ENCODE data around the gene ETV1.

The ETV1 gene

DNA sequence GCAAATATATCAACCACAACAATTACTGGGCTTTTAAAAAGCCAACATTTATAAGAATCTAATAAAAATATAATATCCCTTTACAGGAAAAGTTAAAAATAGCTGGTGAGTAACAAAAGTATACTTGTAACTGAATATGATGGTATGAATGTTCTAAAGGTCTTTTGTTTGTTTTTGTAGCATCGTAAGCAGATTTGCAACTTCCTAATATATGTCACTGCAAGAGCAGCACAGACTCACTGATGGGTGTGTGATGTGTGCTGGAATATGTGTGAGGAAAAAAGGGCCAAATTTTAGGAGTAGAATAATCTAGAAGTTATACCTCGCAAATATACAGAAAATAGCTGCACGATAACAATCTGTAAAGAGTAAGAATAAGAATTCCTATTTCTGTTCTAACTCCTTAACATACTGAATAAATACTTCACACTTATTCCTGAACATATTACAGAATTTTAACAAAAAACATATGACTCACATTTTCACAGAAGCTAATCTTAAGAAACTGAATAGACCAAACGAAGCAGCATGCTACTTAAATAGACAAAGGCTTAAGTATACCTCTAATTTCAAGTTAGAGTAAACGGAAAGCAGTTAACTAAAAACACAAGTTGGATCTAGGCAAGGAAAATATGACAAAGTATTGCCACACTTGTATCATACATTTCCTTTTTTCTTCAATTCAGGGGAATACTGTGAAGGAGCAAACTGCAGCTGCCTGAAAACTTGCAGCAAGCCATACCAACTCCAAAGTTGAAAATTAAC is 9.6 kb downstream of the ETV1 start:
- peaks cover 4% of the 10 kb centered on the region for H3K27me3 Mint-ChIP-seq
- H3K9me3 Mint-ChIP-seq, result no peaks in the 10 kb centered on the region
- H3K4me3 Mint-ChIP-seq, result no peak overlapping the region
- no peaks in the 10 kb centered on the region for H3K36me3 Mint-ChIP-seq (ENCODE audit: low read depth)
- DNase-seq, result no peak
- H3K27ac Mint-ChIP-seq, result no peak overlapping the region
- peaks cover 6% of the 10 kb centered on the region for H3K4me1 Mint-ChIP-seq (ENCODE audit: low read depth)

DNA sequence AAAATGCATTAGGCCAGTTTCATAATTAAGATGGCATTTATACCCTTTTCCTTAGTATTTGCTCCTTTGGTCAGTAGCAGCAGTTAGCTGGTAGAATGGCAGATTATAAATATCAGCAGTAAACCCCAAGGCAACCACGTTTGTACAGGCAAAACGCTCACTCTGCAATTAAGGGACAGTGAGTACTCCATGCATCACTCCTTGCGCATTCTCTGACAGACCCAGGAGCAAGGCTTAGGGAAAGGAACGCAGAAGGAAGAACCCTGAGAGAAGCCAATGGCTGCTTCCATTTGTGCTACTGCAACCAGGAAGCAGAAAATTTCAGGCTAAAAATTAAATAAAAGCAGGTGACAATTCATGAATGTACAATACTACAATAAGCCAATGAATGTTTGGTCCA is 12.9 kb downstream of the ETV1 start:
- H3K27ac Mint-ChIP-seq, result no peak overlapping the region
- H3K4me3 Mint-ChIP-seq, result no peak overlapping the region
- no peak for DNase-seq
- peaks cover 11% of the 10 kb centered on the region for H3K27me3 Mint-ChIP-seq
- no peaks in the 10 kb centered on the region for H3K36me3 Mint-ChIP-seq (ENCODE audit: low read depth)
- no peaks in the 10 kb centered on the region for H3K9me3 Mint-ChIP-seq
- H3K4me1 Mint-ChIP-seq (ENCODE audit: low read depth), result no peaks in the 10 kb centered on the region

DNA sequence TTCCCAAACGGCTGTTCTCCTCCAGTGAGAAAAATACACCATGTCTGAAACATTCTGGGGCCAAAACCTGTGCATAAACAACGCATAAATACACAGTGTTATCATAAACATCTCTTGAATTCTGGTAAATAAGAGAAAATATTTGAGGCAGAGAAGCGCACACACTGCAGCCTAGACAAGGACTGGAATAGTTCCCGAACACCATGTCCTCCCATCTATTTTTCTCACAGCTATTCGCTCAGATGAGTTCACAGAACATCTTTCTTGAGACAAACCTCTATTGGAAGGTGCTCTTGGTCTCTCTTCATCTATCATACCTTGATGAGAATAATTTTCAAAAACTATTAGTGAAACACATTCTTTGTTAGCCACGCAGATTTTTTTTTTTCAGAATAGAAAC is 24.4 kb downstream of the ETV1 start:
- Mint-ChIP-seq H3K36me3 (ENCODE audit: low read depth) (no peaks in the 10 kb centered on the region), H3K4me1 (ENCODE audit: low read depth) (no peaks in the 10 kb centered on the region), H3K4me3 (no peak overlapping the region), H3K27ac (no peak overlapping the region), H3K9me3 (no peaks in the 10 kb centered on the region), H3K27me3 (no peaks in the 10 kb centered on the region)
- no peak for DNase-seq

DNA sequence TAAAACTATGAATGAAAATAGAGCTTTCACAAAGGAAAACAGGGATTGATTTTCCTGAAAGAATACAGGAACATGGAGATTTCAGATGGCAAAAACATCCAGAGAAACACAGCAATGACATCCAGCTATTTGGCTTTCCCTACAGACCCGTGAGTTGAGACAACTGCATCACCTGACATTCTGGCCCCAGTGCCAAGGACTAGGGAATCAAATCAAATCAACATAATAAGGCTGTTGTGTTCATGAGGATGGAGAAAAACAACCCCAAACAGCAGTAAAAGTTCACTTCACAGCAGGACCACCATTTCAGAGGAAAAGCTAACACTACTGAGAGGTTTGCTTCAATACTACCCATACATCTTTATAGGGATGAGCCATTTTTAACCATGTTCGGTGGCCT is 25.5 kb downstream of the ETV1 start:
- Mint-ChIP-seq H3K36me3 (ENCODE audit: low read depth) (no peaks in the 10 kb centered on the region), H3K4me3 (no peak overlapping the region), H3K27ac (no peak overlapping the region), H3K9me3 (no peaks in the 10 kb centered on the region), H3K4me1 (ENCODE audit: low read depth) (no peaks in the 10 kb centered on the region), H3K27me3 (no peaks in the 10 kb centered on the region)
- DNase-seq, result no peak

DNA sequence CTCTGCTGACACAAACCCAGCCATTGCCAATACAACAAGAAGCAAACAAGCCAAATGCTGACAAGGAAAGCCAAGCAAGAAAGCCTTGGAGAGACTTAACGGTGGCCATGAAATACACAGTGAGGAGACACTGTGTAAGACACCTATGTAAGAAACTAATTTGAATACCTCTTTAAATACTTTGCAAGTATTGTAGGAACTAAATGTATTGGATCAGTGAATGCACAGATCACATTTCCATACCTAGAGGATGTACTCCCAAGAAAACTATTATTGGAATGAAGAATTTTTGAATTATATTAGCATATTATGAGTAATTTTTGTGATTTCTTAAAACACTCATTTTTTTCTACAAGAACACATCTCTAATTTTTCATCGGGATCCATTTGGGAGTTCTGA is 34.0 kb downstream of the ETV1 start:
- Mint-ChIP-seq H3K9me3 (no peaks in the 10 kb centered on the region), H3K27me3 (no peaks in the 10 kb centered on the region), H3K36me3 (ENCODE audit: low read depth) (no peaks in the 10 kb centered on the region), H3K4me3 (no peak overlapping the region), H3K27ac (no peak overlapping the region), H3K4me1 (ENCODE audit: low read depth) (no peaks in the 10 kb centered on the region)
- no peak for DNase-seq

DNA sequence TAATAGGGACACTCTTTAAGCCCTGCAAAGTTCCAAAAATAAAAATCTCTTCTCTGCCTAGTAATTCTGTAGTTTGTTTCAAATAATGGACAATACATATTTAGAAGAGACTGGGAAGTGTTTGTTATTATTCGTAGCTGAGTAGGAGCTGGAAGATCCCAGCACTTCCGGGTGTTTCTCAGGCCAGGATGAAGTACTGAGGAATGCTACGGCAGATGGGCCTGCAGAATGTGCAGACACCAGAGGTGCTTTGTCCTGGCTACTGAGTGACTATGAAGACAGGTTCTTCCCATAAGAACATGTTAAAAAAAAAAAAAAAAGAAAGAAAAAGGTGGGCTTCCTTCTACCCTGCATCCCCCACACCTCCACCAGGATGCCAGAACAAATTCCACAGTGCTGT is 36.1 kb downstream of the ETV1 start:
- Mint-ChIP-seq H3K27ac (no peak overlapping the region), H3K9me3 (no peaks in the 10 kb centered on the region), H3K4me1 (ENCODE audit: low read depth) (no peaks in the 10 kb centered on the region), H3K4me3 (no peak overlapping the region), H3K27me3 (no peaks in the 10 kb centered on the region), H3K36me3 (ENCODE audit: low read depth) (no peaks in the 10 kb centered on the region)
- DNase-seq, result no peak

DNA sequence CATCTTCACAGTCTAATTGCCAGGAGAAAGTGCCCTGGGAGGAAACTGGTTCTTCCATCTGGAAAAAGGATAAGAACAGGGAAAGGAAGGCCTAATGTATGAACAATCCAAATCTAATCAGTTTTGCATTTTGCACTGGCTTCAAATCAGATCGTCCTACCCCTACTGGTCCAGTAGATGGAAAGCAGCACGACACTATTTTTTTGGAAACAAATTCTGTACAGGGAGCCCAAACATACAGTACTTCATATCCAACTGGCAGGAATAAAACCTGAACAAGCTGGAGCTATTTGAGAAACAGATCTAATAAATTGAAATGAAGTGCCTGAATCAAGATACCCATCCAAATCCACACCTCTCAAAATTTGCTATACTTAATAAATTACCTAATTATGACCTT is 36.5 kb downstream of the ETV1 start:
- H3K36me3 Mint-ChIP-seq (ENCODE audit: low read depth), result no peaks in the 10 kb centered on the region
- H3K9me3 Mint-ChIP-seq, result no peaks in the 10 kb centered on the region
- DNase-seq, result no peak
- no peak overlapping the region for H3K4me3 Mint-ChIP-seq
- H3K27ac Mint-ChIP-seq, result no peak overlapping the region
- no peaks in the 10 kb centered on the region for H3K27me3 Mint-ChIP-seq
- H3K4me1 Mint-ChIP-seq (ENCODE audit: low read depth), result no peaks in the 10 kb centered on the region

DNA sequence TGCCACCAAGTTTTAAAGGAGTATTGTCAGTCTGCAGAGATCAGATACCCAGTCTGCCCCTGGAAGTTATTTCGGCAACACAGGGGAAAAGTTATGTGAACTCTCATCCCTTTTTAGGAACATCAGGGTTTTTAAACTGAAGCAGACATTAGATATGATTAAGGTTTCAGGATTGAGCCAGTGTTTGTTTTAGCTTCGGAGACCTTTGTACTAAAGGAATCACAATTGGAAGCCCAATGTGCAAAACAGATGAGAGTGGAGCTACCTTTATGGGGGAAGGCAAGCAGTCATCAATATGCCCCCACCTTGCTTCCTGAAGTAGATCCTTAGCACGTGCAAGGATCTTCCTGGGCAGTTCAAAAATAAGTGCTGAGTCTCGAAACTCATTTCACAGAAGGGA is 39.5 kb downstream of the ETV1 start:
- DNase-seq, result no peak
- H3K4me1 Mint-ChIP-seq (ENCODE audit: low read depth), result no peaks in the 10 kb centered on the region
- no peaks in the 10 kb centered on the region for H3K36me3 Mint-ChIP-seq (ENCODE audit: low read depth)
- H3K27ac Mint-ChIP-seq, result no peak overlapping the region
- no peak overlapping the region for H3K4me3 Mint-ChIP-seq
- no peaks in the 10 kb centered on the region for H3K27me3 Mint-ChIP-seq
- peaks cover 2% of the 10 kb centered on the region for H3K9me3 Mint-ChIP-seq

DNA sequence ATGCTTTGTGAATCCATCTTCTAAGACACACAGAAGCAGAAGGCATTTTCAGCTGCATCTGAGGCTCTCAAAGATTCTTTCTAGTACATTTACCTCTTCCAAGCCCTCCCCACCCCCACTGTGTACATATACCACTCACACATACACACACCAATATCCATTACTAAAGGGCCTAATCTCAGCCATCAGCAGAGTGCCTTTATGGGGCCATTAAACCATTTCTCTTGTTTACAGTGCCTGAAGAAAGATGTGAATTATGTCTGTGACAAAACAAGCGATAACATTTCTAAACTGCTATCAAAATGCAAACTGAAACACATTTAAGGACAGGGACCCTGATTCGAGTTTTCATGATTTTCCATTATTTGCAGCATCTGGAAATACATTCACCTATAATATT is 40.0 kb downstream of the ETV1 start:
- peaks cover 2% of the 10 kb centered on the region for H3K9me3 Mint-ChIP-seq
- no peaks in the 10 kb centered on the region for H3K27me3 Mint-ChIP-seq
- no peak overlapping the region for H3K4me3 Mint-ChIP-seq
- H3K36me3 Mint-ChIP-seq (ENCODE audit: low read depth), result no peaks in the 10 kb centered on the region
- H3K27ac Mint-ChIP-seq, result no peak overlapping the region
- H3K4me1 Mint-ChIP-seq (ENCODE audit: low read depth), result no peaks in the 10 kb centered on the region
- no peak for DNase-seq

DNA sequence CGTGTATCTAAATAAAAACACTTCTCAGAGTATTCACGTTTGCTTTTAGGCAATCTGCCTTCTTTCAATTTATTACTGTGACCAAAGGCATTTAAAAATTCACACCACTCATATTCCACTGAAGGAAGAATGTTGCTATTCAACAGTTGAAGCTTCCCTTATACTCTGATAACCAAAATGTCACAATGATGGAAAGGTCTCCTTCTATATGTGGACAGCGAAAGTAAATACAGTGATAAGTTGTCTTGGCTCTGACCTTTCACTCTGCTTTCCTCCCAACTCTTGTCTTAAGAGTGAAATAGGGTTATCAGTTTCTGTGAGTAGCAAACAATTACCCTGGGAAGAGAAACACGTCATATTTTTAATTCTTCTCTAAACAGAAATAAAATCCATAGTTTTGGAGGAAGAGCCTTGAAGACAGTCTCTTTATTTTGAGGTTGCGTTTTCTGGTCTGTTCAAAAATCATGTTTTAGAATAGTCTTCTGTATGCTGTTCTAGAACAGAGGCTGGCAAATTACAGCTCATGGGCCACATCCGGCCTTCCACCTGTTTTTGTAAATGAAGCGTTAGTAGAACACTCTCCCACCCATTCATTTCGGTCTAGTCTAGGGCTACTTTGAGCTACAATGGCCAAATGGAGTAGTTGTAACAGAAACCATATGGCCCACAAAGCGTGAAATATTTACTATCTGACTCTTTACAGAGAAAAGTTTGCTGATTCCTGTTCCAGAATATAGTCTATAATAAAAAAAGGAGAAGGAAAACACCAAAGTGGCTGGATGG is 41.3 kb downstream of the ETV1 start:
- DNase-seq, result no peak
- no peaks in the 10 kb centered on the region for H3K36me3 Mint-ChIP-seq (ENCODE audit: low read depth)
- H3K9me3 Mint-ChIP-seq, result peaks cover 2% of the 10 kb centered on the region
- no peak overlapping the region for H3K4me3 Mint-ChIP-seq
- H3K4me1 Mint-ChIP-seq (ENCODE audit: low read depth), result no peaks in the 10 kb centered on the region
- H3K27me3 Mint-ChIP-seq, result no peaks in the 10 kb centered on the region
- H3K27ac Mint-ChIP-seq, result no peak overlapping the region

DNA sequence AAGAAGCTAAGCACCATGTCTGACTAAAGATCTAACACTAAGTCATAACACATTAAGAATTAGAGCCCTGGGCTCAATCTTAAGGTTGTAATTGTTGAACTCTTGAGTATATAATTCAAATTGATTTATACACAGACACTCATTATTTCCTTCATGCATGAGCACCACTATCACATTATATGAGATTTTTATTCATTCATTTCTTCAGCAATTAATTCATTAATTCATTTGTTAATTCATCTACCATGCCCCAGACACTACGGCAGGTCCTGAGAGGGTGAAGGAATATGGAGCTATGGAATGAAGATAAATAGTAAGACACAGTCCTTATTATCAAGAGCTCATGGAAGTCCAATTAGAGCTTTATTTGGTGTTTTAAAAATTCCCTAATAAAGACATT is 41.9 kb downstream of the ETV1 start:
- H3K4me3 Mint-ChIP-seq, result no peak overlapping the region
- H3K27ac Mint-ChIP-seq, result no peak overlapping the region
- H3K4me1 Mint-ChIP-seq (ENCODE audit: low read depth), result no peaks in the 10 kb centered on the region
- no peaks in the 10 kb centered on the region for H3K27me3 Mint-ChIP-seq
- H3K36me3 Mint-ChIP-seq (ENCODE audit: low read depth), result no peaks in the 10 kb centered on the region
- no peak for DNase-seq
- peaks cover 2% of the 10 kb centered on the region for H3K9me3 Mint-ChIP-seq

DNA sequence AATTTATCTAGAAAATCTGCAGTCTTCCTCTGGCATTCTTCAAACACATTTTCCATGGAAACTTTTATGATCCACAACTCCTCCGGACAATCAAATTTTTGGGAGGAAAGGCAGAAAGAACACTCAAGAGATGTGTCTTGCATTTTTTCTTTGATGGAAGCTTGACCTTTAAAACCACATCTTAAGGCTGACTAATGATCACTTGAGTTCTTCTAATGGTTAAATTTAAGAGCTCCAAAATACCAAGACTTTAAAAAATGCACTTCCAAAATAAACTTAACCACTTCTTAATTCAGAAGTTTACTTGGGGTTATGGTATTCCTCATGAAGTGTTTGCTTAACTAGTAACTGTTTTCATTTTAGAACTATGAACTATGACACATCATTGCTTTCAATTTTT is 43.3 kb downstream of the ETV1 start:
- H3K27me3 Mint-ChIP-seq, result no peaks in the 10 kb centered on the region
- no peaks in the 10 kb centered on the region for H3K4me1 Mint-ChIP-seq (ENCODE audit: low read depth)
- H3K36me3 Mint-ChIP-seq (ENCODE audit: low read depth), result no peaks in the 10 kb centered on the region
- no peak overlapping the region for H3K27ac Mint-ChIP-seq
- H3K9me3 Mint-ChIP-seq, result peaks cover 2% of the 10 kb centered on the region
- DNase-seq, result no peak
- H3K4me3 Mint-ChIP-seq, result no peak overlapping the region

DNA sequence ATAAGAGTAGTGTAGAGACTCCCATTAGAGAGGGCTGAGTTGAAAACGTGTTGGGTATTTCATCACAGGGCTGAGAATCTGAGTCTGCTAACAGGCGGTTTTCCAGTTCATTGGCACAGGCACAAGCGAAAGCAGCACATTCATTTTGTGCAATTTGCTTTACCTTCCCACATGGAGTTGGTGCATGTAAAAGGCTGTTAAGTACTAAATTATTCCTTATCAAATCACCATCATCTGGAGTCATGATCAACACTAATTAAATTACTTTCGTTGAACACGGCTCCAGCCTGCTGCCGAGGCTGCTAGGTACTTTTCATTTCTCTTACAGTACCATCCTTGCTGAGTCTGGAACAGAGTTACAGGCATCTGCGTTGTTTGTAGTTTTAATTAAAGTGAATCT is 43.8 kb downstream of the ETV1 start:
- peaks cover 2% of the 10 kb centered on the region for H3K9me3 Mint-ChIP-seq
- no peaks in the 10 kb centered on the region for H3K27me3 Mint-ChIP-seq
- no peak overlapping the region for H3K27ac Mint-ChIP-seq
- H3K36me3 Mint-ChIP-seq (ENCODE audit: low read depth), result no peaks in the 10 kb centered on the region
- no peaks in the 10 kb centered on the region for H3K4me1 Mint-ChIP-seq (ENCODE audit: low read depth)
- DNase-seq, result no peak
- H3K4me3 Mint-ChIP-seq, result no peak overlapping the region

DNA sequence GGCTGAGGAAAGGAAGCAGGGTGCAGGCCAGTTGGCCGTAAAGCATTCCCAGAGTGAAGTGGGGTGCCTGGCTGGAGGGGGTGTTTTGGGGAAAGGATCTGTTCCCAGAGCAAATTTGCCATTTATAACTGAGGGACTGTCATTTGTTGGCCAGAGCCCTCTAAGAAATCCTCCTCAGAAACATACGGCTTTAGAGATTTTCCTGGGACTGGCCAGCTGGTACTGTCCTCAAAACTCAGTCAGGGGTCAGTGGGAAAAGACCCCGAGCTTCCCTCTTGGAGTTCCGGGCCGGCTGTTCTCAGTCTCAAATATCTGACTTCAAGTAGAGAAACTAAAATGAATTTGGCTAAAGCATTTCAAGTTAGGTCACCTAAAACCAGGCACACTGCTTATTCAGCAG is 55.9 kb downstream of the ETV1 start:
- DNase-seq, result no peak
- H3K4me1 Mint-ChIP-seq (ENCODE audit: low read depth), result no peaks in the 10 kb centered on the region
- H3K9me3 Mint-ChIP-seq, result no peaks in the 10 kb centered on the region
- no peaks in the 10 kb centered on the region for H3K27me3 Mint-ChIP-seq
- no peaks in the 10 kb centered on the region for H3K36me3 Mint-ChIP-seq (ENCODE audit: low read depth)
- H3K27ac Mint-ChIP-seq, result no peak overlapping the region
- H3K4me3 Mint-ChIP-seq, result no peak overlapping the region

DNA sequence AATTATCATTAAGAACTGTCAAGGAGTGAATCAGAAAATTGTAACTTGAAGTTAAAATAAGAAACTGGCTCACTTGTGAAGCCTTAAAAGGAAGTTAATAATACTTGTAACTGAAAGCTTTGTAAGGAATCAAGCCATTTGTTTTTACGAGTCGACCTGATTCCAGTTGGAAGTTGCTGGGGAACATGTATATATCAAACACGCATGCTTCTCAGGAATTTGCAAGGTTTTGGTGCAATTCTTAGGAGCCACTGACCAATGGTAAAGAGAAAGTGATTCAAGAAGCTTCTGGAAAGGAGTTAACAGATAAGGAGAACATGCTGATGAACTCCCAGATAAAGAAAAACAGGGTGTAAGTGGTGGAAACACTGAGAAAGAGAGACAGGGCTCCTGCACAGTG is 56.4 kb downstream of the ETV1 start:
- no peaks in the 10 kb centered on the region for H3K4me1 Mint-ChIP-seq (ENCODE audit: low read depth)
- no peak overlapping the region for H3K27ac Mint-ChIP-seq
- no peak overlapping the region for H3K4me3 Mint-ChIP-seq
- H3K9me3 Mint-ChIP-seq, result no peaks in the 10 kb centered on the region
- no peaks in the 10 kb centered on the region for H3K36me3 Mint-ChIP-seq (ENCODE audit: low read depth)
- DNase-seq, result no peak
- H3K27me3 Mint-ChIP-seq, result no peaks in the 10 kb centered on the region
